SU-DHL-6 (cell line): ENCODE results near the gene LPAR5.
A peak's percentile ranks its signal among the peaks of the same experiment; 100 is the strongest.

Source experiments
- H2AFZ ChIP-seq: fragments of 200-600 bp; sonication (generic); 2 replicates; pipeline ENCODE4 v1.6.1; 2014; ENCODE audit warnings: low read depth, mild to moderate bottlenecking, moderate library complexity, mixed read lengths, antibody characterized with exemption, low read length; ENCODE audit not compliant: severe bottlenecking
- H3F3A ChIP-seq: fragments of 200-600 bp; shearing (Covaris generic); 2 replicates; pipeline ENCODE4 v1.6.0; 2016; ENCODE audit warnings: antibody characterized with exemption, mild to moderate bottlenecking; ENCODE audit not compliant: insufficient read depth
- H3K27ac ChIP-seq: fragments of 200-600 bp; sonication (generic); 2 replicates; pipeline ENCODE4 v1.5.1; 2016; ENCODE audit warnings: low read depth, mild to moderate bottlenecking, low read length, moderate library complexity, mixed read lengths
- H3K27me3 ChIP-seq: fragments of 200-600 bp; sonication (generic), shearing (Covaris generic); 2 replicates; pipeline ENCODE4 v1.6.0; 2014; ENCODE audit warnings: mild to moderate bottlenecking, low read length
- H3K36me3 ChIP-seq: fragments of 200-600 bp; sonication (generic); 2 replicates; pipeline ENCODE4 v1.6.1; 2014; ENCODE audit warnings: mild to moderate bottlenecking, low read length, mixed read lengths
- H3K4me2 ChIP-seq: fragments of 300-600, 200-600 bp; shearing (Covaris generic), sonication (generic); 2 replicates; pipeline ENCODE4 v1.6.0; 2014; ENCODE audit warnings: low read length, low read depth, mild to moderate bottlenecking; ENCODE audit not compliant: poor library complexity, severe bottlenecking
- H3K4me3 ChIP-seq: fragments of 200-600 bp; sonication (generic); 2 replicates; pipeline ENCODE4 v1.5.1; 2014; ENCODE audit warnings: antibody characterized with exemption, low read length, mild to moderate bottlenecking, mixed read lengths; ENCODE audit not compliant: insufficient read depth, poor library complexity, severe bottlenecking
- H3K79me2 ChIP-seq: fragments of 200-600 bp; sonication (generic); 2 replicates; pipeline ENCODE4 v1.6.1; 2014; ENCODE audit warnings: mild to moderate bottlenecking, low read length, moderate library complexity; ENCODE audit not compliant: insufficient read depth
- H3K9ac ChIP-seq: fragments of 200-600 bp; sonication (generic); 2 replicates; pipeline ENCODE4 v1.7.0; 2014; ENCODE audit warnings: mild to moderate bottlenecking, low read length
- H3K9me2 ChIP-seq: fragments of 200-600 bp; sonication (generic); replicated peaks from 2 replicates; pipeline ENCODE4 v1.6.1; 2014; ENCODE audit warnings: low read length; ENCODE audit not compliant: insufficient read depth
- H3K9me3 ChIP-seq: fragments of 200-600 bp; sonication (generic); 2 replicates; pipeline ENCODE4 v1.6.1; 2014; ENCODE audit warnings: low read length, mixed read lengths; ENCODE audit not compliant: insufficient read depth
- H4K20me1 ChIP-seq: fragments of 200-600 bp; sonication (generic); 2 replicates; pipeline ENCODE4 v1.6.1; 2014; ENCODE audit warnings: low read depth, mild to moderate bottlenecking, antibody characterized with exemption, low read length, moderate library complexity, mixed read lengths
- EZH2phosphoT487 ChIP-seq: fragments of 200-600 bp; sonication (generic), shearing (Covaris generic); conservative IDR thresholded peaks from 2 replicates; pipeline ENCODE4 v1.6.1; 2018; ENCODE audit warnings: mild to moderate bottlenecking, antibody characterized with exemption, low read length, moderate library complexity, mixed read lengths
- TF ChIP-seq, protein P1 (sequence below): fragments of 200-600 bp; sonication (generic); IDR thresholded peaks from one replicate; pipeline ENCODE4 v1.5.1; 2017; ENCODE audit warnings: antibody characterized with exemption, mild to moderate bottlenecking, low read length, moderate library complexity; ENCODE audit not compliant: insufficient read depth, poor library complexity, severe bottlenecking

LPAR5 gene

DNA sequence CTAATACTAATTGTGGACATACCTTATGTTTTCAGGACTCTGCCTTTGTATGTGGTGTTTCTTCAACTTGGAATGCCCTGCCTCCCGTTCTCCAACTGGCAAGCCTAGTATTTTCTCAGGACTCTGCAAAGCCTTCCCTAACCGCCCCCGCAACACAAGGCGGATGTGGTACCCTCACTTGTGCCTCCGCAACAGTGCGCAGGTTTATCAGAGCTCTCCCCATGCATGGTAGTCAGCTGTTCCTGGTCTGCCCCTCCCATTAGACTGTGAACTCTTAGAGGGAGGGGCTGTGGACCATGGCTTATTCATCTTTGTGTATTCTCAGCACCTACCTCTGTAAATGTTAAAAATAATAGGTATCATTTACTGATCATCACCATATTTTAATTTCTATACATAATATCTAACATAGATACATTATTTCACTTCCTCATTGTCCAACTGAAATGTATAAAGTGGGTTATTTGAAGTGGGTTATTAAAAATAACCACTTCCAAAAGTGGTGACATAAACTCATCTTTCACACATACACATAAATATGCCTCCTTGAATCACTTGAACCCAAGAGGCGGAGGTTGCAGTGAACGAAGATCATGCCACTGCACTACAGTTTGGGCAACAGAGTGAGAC, 9.0 kb downstream of the LPAR5 start:
- peaks cover 29% of the 10 kb centered on the region for H3F3A ChIP-seq
- H3K27me3 ChIP-seq = no peaks in the 10 kb centered on the region
- peak overlapping the region; percentile 49; the same call in 1 of the 2 replicates for H3K9ac ChIP-seq
- no peaks in the 10 kb centered on the region for H3K36me3 ChIP-seq
- H3K9me3 ChIP-seq = no peaks in the 10 kb centered on the region
- H3K4me2 ChIP-seq = peak overlapping the region; percentile 71
- H4K20me1 ChIP-seq = no peaks in the 10 kb centered on the region
- H3K4me3 ChIP-seq = peak overlapping the region; percentile 42
- H3K9me2 ChIP-seq = no peaks in the 10 kb centered on the region
- TF ChIP-seq EZH2phosphoT487 = no peak
- TF ChIP-seq, protein P1, sequence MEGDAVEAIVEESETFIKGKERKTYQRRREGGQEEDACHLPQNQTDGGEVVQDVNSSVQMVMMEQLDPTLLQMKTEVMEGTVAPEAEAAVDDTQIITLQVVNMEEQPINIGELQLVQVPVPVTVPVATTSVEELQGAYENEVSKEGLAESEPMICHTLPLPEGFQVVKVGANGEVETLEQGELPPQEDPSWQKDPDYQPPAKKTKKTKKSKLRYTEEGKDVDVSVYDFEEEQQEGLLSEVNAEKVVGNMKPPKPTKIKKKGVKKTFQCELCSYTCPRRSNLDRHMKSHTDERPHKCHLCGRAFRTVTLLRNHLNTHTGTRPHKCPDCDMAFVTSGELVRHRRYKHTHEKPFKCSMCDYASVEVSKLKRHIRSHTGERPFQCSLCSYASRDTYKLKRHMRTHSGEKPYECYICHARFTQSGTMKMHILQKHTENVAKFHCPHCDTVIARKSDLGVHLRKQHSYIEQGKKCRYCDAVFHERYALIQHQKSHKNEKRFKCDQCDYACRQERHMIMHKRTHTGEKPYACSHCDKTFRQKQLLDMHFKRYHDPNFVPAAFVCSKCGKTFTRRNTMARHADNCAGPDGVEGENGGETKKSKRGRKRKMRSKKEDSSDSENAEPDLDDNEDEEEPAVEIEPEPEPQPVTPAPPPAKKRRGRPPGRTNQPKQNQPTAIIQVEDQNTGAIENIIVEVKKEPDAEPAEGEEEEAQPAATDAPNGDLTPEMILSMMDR = no peak
- H3K27ac ChIP-seq = peak overlapping the region; percentile 82
- no peak overlapping the region for H2AFZ ChIP-seq
- H3K79me2 ChIP-seq = peaks cover 9% of the 10 kb centered on the region

DNA sequence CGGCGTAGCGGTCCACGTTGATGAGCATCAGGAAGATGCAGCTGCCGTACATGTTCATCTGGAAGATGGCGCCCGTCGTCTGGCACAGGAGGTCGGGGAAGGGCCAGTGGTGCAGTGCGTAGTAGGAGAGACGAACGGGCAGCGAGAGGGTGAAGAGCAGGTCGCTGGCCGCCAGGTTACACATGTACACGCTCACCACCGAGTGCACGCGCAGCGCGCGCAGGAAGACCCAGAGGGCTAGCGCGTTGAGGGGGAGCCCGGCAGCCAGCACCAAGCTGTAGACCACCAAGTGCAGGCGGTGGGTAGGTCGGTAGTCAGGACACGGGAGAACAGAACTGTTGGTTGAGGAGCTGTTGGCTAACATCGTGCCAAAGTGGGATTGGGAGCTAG, 14.9 kb downstream of the LPAR5 start:
- Histone ChIP-seq H3K4me3 (peak overlapping the region; percentile 30), H3K9me2 (no peaks in the 10 kb centered on the region), H3K27ac (peak overlapping the region; percentile 40; the same call in 1 of the 2 replicates), H3F3A (peaks cover 22% of the 10 kb centered on the region), H3K27me3 (no peaks in the 10 kb centered on the region), H3K4me2 (peak overlapping the region; percentile 42), H2AFZ (no peak overlapping the region), H3K9ac (peak overlapping the region; percentile 54), H3K79me2 (peaks cover 8% of the 10 kb centered on the region; the same call in 1 of the 2 replicates), H3K36me3 (no peaks in the 10 kb centered on the region), H3K9me3 (no peaks in the 10 kb centered on the region), H4K20me1 (no peaks in the 10 kb centered on the region)
- TF ChIP-seq, protein P1 = no peak
- no peak for TF ChIP-seq EZH2phosphoT487

DNA sequence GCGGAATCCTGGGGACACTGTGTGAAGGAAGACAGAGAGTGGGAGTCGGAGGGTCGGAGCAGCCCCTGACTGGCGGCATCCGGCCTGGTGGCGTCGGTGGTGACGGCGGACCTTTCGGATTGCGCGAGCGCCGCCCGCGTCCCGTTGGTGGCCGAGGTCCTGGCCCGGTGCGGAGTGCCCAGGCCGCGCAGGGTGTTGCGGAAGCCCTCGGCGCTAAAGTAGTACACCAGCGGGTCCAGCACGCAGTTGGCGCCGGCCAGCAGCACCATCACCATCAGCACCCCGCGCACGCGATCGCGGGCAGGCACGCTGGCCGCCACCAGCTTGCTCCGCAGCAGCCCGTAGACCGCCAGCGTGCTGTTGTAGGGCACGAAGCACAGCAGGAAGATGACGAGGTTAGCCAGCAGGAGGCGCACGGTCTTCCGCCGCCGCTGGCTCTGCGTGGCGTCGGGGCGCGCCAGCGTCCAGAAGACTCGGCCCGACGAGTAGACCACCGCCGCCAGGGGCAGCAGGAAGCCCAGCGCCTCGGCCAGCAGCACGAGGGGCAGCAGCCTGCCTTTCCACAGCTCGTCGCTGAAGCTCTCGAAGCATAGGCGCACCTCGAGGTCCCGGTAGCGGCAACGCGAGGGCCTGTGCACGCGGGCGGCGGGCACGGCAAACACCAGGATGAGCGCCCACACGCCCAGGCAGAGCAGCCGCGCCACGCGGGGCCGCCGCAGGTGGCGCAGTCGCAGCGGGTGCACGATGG, 15.4 kb downstream of the LPAR5 start:
- H3K36me3 ChIP-seq = no peaks in the 10 kb centered on the region
- peaks cover 8% of the 10 kb centered on the region; the same call in 1 of the 2 replicates for H3K79me2 ChIP-seq
- H4K20me1 ChIP-seq = no peaks in the 10 kb centered on the region
- no peak for TF ChIP-seq EZH2phosphoT487
- TF ChIP-seq, protein P1 = no peak
- H3K27ac ChIP-seq = no peak overlapping the region
- no peak overlapping the region for H2AFZ ChIP-seq
- H3K4me3 ChIP-seq = peak overlapping the region; percentile 30
- H3K4me2 ChIP-seq = peak overlapping the region; percentile 42
- peak overlapping the region; percentile 54 for H3K9ac ChIP-seq
- no peaks in the 10 kb centered on the region for H3K9me3 ChIP-seq
- no peaks in the 10 kb centered on the region for H3K27me3 ChIP-seq
- H3K9me2 ChIP-seq = no peaks in the 10 kb centered on the region
- H3F3A ChIP-seq = peaks cover 22% of the 10 kb centered on the region
